NCI-H345 treated with DMSO at 0.1 percent for 48 hours (cell line): ENCODE measurements around the gene CEBPZ.
A peak's percentile ranks its signal among the peaks of the same experiment; 100 is the strongest.
"Not testable (repeated sequence)": the region's sequence is repeated elsewhere in the genome, so short reads cannot be mapped to it uniquely, and the experiment has no call there.

Experiments
- DNase-seq: peaks from one replicate; lab custom pipeline; 2025; ENCODE audit not compliant: unreplicated experiment; lab: John Stamatoyannopoulos, UW

Gene CEBPZ

GRCh38 chr2:37224063-37224462 is 7.3 kb downstream of the CEBPZ start:
- no peak for DNase-seq

DNA sequence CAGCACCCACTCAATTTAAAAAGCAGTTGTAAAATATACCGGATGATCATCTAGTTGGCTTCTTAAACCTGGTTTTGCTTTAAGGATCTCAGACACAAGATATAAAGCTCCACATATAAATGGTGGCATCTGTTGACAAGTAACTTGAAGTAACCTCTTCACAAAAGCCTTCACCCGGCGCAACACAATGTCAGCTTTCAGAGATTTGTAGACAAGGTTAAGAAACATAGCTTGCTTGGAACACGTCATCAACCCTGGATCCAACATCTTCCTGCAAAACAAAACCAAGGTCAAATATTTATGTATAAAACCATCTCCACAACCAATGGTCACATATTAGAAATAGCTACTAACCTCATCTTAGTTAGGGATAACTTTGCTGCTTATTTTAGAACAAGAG is 8.3 kb downstream of the CEBPZ start:
- DNase-seq: no peak

GRCh38 chr2:37219046-37219445 is 12.3 kb downstream of the CEBPZ start:
- DNase-seq: no peak

DNA sequence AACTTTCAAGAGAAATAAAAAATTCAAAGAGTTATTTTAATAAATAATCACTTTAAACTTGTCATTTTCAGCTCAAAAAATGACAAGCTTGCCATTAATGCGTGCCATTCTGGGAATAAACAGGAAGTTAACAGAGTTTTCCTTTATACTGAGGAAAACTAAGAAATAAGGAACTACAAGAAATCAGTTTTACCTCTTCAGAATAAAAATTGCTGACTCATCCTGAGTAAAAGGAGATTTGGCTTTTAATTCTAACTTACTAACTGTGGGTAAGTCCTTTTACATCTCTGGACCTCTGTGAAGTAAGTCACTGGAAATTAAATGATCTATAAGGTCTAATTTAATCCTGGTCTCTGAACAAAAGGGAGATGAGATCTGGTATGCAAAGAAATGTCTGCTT is 16.1 kb downstream of the CEBPZ start:
- no peak for DNase-seq

- DNase-seq: no peak
Observed at GRCh38 chr2:37211939-37212338, 19.5 kb downstream of the CEBPZ start.

DNA sequence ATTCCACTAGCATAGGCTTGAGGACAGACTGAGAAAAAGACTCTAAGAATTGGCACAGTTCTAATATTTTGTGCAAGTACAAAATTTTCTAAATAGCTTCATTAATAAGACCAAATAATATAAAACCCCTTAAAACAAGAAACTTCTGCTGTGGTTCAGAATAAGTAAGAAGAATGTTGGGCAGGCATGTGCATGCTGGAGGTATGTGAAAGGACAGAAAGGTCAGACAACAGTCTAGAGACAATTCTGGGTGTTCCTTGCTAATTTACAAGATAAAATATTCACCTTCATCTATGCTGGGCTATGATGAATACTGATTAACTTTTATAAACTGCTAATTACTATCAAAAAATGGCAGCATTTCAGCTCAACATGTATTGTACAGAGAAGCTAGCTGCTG is 20.2 kb downstream of the CEBPZ start:
- DNase-seq: no peak

- DNase-seq: not testable (repeated sequence)
Observed at GRCh38 chr2:37206760-37207159, 24.6 kb downstream of the CEBPZ start.

GRCh38 chr2:37205689-37206341 is 25.6 kb downstream of the CEBPZ start:
- no peak for DNase-seq

DNA sequence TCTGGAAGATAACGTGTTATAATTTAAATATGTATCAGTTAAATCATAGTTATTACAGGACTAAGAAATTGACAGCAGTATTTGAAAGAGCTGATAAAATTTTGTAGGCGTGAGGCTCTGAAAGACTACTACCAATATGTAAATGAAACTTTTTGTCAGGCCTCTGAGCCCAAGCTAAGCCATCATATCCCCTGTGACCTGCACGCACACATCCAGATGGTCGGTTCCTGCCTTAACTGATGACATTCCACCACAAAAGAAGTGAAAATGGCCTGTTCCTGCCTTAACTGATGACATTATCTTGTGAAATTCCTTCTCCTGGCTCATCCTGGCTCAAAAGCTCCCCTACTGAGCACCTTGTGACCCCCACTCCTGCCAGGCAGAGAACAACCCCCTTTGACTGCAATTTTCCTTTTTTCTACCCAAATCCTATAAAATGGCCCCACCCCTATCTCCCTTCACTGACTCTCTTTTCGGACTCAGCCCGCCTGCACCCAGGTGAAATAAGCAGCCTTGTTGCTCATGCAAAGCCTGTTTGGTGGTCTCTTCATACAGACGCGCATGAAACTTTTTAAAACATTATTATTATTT is 26.2 kb downstream of the CEBPZ start:
- DNase-seq: not testable (repeated sequence)

GRCh38 chr2:37203708-37204107 is 27.7 kb downstream of the CEBPZ start:
- no peak for DNase-seq

GRCh38 chr2:37201766-37202165 is 29.6 kb downstream of the CEBPZ start:
- no peak for DNase-seq

GRCh38 chr2:37201208-37201607 is 30.2 kb downstream of the CEBPZ start:
- no peak for DNase-seq

GRCh38 chr2:37198681-37199065 is 32.7 kb downstream of the CEBPZ start:
- no peak for DNase-seq

DNA sequence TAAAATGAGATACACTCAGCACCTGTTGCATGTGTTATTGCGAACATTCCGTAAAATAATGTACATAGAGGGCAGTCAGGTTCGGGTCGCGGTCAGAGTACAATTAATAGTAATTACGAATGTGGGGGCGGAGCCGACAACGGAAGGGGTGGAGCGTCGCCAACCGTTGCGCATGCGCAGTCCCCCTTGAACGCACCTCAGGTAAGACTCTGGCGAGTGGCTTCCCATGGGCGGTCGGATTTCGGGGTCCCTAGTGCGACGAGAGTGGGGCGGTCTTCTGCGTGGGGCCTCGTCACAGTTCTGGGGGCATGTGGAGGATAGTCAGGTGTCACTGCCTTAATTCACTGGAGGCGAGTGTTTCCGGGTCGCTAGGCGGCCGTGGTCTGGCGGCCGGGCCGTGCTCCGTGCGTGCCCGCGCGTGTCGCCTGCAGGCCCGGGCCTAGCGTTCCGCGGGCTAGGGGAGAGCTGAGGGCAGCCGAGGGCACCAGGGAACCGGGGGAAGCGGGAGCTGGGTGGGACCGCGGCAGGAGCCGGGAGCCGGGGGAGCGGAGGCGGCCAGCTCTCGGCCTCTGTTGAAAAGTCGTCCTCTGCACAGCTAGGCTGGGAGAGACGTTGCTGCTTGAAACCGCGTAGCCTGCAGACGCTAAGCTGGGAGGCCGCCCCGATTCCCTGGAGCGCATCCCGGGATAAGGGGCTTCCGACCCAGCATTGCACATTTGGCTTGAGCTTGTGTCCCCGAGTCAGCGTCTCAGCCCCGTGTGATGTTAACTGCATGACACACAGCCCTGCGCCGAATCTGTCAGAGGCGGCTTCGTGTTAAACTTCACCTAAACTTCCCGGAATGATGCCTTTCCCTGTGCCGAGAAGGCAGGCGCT is 34.8 kb downstream of the CEBPZ start, which contains the start of gene CEBPZOS:
CEBPZOS (plus strand) TSS at position 177 of the 876 bp plus-strand sequence. CDS start 3,209 bp downstream, outside the sequence.
- DNase-seq: peak; percentile 75

GRCh38 chr2:37195862-37196319 is 35.5 kb downstream of the CEBPZ start:
- not testable (repeated sequence) for DNase-seq

DNA sequence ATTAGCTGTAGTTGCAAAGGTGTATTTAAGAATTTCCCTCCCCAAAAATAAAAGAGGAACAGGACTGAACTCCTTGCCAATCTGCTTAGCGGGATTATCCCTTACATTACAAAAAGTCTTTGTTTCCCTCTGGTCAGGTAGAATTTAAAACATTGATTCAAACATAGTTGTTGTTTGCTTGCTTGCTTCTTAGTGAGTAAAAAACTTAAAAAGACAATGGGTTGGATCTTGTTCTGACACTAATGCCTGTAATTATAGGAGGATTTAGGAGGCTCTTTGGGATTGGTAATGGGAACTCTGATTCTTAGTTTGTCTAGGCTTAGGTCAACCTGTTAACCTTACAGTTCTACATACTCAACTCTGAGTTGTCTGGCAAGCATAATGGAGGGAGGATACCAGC is 38.8 kb downstream of the CEBPZ start:
- no peak for DNase-seq

GRCh38 chr2:37191747-37192146 is 39.6 kb downstream of the CEBPZ start:
- no peak for DNase-seq

DNA sequence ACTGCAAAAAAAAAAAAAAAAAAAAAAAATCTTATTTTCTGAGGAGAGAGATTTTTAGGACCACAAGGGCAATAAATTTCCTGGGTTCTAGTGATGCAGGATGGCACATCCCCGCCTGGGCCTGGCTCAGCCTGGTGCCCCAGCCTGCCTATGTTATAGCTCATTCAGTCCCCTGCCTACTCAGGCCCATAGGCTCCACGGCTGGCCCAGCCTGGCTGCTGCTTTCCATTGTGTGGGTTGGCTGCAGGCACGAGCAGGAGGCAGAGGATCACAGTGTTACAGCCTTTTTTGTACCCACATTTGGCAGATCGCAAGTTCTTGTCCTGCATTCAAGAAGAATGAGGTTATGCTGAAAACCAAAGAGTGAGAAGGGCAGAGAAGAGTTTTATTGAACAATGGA is 40.1 kb downstream of the CEBPZ start:
- no peak for DNase-seq

- DNase-seq: no peak
Observed at GRCh38 chr2:37190290-37190689, 41.1 kb downstream of the CEBPZ start.

- no peak for DNase-seq
Observed at GRCh38 chr2:37189452-37190153, 41.8 kb downstream of the CEBPZ start.

DNA sequence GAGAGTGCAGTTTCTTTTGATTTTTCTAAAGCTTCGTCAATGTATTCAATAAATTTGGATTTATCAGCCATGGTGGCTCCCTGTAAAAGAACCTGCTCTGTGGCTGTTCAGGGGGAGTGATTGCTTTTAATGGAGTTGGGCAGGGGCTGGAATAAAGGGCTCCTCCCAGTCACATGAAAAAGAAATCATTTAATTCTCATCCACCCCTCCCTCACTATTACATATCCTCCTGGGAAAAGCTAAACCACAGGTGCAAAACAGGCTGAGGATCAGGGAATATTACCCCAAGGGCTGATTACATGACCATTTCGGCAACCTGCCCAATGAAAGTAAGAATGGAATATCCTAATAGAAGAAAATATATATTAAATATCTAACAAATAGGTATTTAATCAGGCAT is 42.8 kb downstream of the CEBPZ start, which contains the start of gene SULT6B1:
SULT6B1 (minus strand) TSS at position 101 of the 400 bp plus-strand sequence; CDS start at position 71, 30 bp downstream.
- no peak for DNase-seq
